HFFc6 (cell line): Measurements from ENCODE around the gene MXRA5. TPM values are rescaled to one million over a fixed set of nuclear protein-coding genes. Genes with fewer than 3 reads are reported as not detected.
A peak's percentile ranks its signal among the peaks of the same experiment; 100 is the strongest.
"Not testable (repeated sequence)": the region's sequence is repeated elsewhere in the genome, so short reads cannot be mapped to it uniquely, and the experiment has no call there.

Source experiments
- DNase-seq: peaks from one replicate; pipeline ENCODE4 v3.0.0-alpha.2; 2018
- H3K27ac Mint-ChIP-seq: 2 replicates; pipeline ENCODE4 v1.8.0; 2020; ENCODE audit warnings: mild to moderate bottlenecking, mixed read lengths
- H3K27me3 Mint-ChIP-seq: 2 replicates; pipeline ENCODE4 v1.8.0; 2021; ENCODE audit warnings: mild to moderate bottlenecking, moderate library complexity, mixed read lengths; ENCODE audit not compliant: insufficient read depth
- H3K36me3 Mint-ChIP-seq: 2 replicates; pipeline ENCODE4 v1.8.0; 2021; ENCODE audit warnings: low read depth, mixed read lengths
- H3K4me1 Mint-ChIP-seq: 2 replicates; pipeline ENCODE4 v1.8.0; 2020; ENCODE audit warnings: low read depth, mixed read lengths
- H3K4me3 Mint-ChIP-seq: 2 replicates; pipeline ENCODE4 v1.8.0; 2020; ENCODE audit warnings: mild to moderate bottlenecking, moderate library complexity, mixed read lengths
- H3K9me3 Mint-ChIP-seq: 2 replicates; pipeline ENCODE4 v1.8.0; 2020; ENCODE audit warnings: mild to moderate bottlenecking, mixed read lengths
- CTCF ChIP-seq: fragments of 200-600 bp; sonication (generic); IDR thresholded peaks from 2 replicates; pipeline ENCODE4 v1.5.0; 2021; ENCODE audit warnings: antibody characterized with exemption, mild to moderate bottlenecking
- total RNA-seq, 6 experiments: library from RNA; stranded (reverse); fragmentation: NEBNext Ultra II Directional; extraction: Animal tissue kit (Norgen Biotek cat#: 25700); gene quantifications; 2 replicates in 1 of 6; 3 replicates in 5 of 6; pipeline ENCODE4 v1.2.3, GENCODE V29; 2021

MXRA5 gene
- total RNA-seq, 6 experiments from 2014 or later = 6.6 to 13.1 (median 10.0) TPM

GRCh38 chrX:3351276-3351675, 4.8 kb upstream of the MXRA5 start:
- no peak overlapping the region for H3K4me3 Mint-ChIP-seq
- H3K27ac Mint-ChIP-seq = no peak overlapping the region
- peaks cover 8% of the 10 kb centered on the region for H3K27me3 Mint-ChIP-seq
- peaks cover 7% of the 10 kb centered on the region for H3K9me3 Mint-ChIP-seq
- H3K36me3 Mint-ChIP-seq = peaks cover 9% of the 10 kb centered on the region
- no peaks in the 10 kb centered on the region for H3K4me1 Mint-ChIP-seq
- no peak for DNase-seq
- TF ChIP-seq CTCF = no peak

GRCh38 chrX:3348191-3348590, 1.7 kb upstream of the MXRA5 start:
- peaks cover 9% of the 10 kb centered on the region for H3K36me3 Mint-ChIP-seq
- H3K4me3 Mint-ChIP-seq = no peak overlapping the region
- H3K4me1 Mint-ChIP-seq = 0 out of 2 replicates have a peak, but pooled peaks cover 4% of the 10 kb centered on the region
- DNase-seq = no peak
- no peak overlapping the region for H3K27ac Mint-ChIP-seq
- peaks cover 15% of the 10 kb centered on the region for H3K27me3 Mint-ChIP-seq
- no peak for TF ChIP-seq CTCF
- H3K9me3 Mint-ChIP-seq = peaks cover 7% of the 10 kb centered on the region

GRCh38 chrX:3345281-3346191, 916 bp downstream of the MXRA5 start:
- no peak for DNase-seq
- no peak overlapping the region for H3K27ac Mint-ChIP-seq
- peaks cover 15% of the 10 kb centered on the region for H3K27me3 Mint-ChIP-seq

GRCh38 chrX:3343569-3343968, 2.9 kb downstream of the MXRA5 start:
- peaks cover 12% of the 10 kb centered on the region for H3K27me3 Mint-ChIP-seq
- DNase-seq, H3K4me3 Mint-ChIP-seq, H3K9me3 Mint-ChIP-seq, H3K27ac Mint-ChIP-seq, H3K4me1 Mint-ChIP-seq, H3K36me3 Mint-ChIP-seq: not testable (repeated sequence)

More at GRCh38 chrX:3345281-3346191, 916 bp downstream of the MXRA5 start:
- 0 out of 2 replicates have a peak, but pooled peaks cover 4% of the 10 kb centered on the region for H3K4me1 Mint-ChIP-seq
- H3K4me3 Mint-ChIP-seq = peak overlapping the region; percentile 72
- peaks cover 7% of the 10 kb centered on the region for H3K9me3 Mint-ChIP-seq
- peaks cover 9% of the 10 kb centered on the region for H3K36me3 Mint-ChIP-seq
- TF ChIP-seq CTCF = no peak

- peaks cover 7% of the 10 kb centered on the region; the same call in 1 of the 2 replicates for H3K27me3 Mint-ChIP-seq
- TF ChIP-seq CTCF = no peak
- H3K36me3 Mint-ChIP-seq = no peaks in the 10 kb centered on the region
- no peak overlapping the region for H3K27ac Mint-ChIP-seq
- DNase-seq = no peak
- 0 out of 2 replicates have a peak, but pooled peaks cover 4% of the 10 kb centered on the region for H3K4me1 Mint-ChIP-seq
- H3K4me3 Mint-ChIP-seq = no peak overlapping the region
- no peaks in the 10 kb centered on the region for H3K9me3 Mint-ChIP-seq
Measured at GRCh38 chrX:3340016-3340415, 6.4 kb downstream of the MXRA5 start.

- Mint-ChIP-seq H3K4me1 (no peaks in the 10 kb centered on the region), H3K4me3 (no peak overlapping the region), H3K9me3 (no peaks in the 10 kb centered on the region), H3K27ac (no peak overlapping the region), H3K27me3 (peaks cover 8% of the 10 kb centered on the region), H3K36me3 (peaks cover 6% of the 10 kb centered on the region; the same call in 1 of the 2 replicates)
- peak; percentile 21 for DNase-seq
- TF ChIP-seq CTCF = no peak
Measured at GRCh38 chrX:3326681-3327080, 19.8 kb downstream of the MXRA5 start.
